Heart left ventricle (tissue), 13 donors: Measurements from ENCODE around the gene PSEN1.

Experiments
- CTCF ChIP-seq, 12 donors: fragments of 200-600 bp; sonication (generic) in 4 of 12; IDR thresholded peaks; one replicate each; pipeline versions ENCODE4 v1.5.0 to v1.8.0; 2018 to 2022; ENCODE audit warnings: antibody characterized with exemption in 12 of 12, mild to moderate bottlenecking in 5 of 12
- POLR2A ChIP-seq, 2 donors: fragments of 450-650 bp; IDR thresholded peaks; one replicate each; pipeline ENCODE4 v1.6.1; 2017; ENCODE audit warnings: antibody characterized with exemption in 2 of 2, mild to moderate bottlenecking in 2 of 2, moderate library complexity in 2 of 2
- donor health status: ischemic (EF 13 %, LVEDD 7.1; RV severe dilation, severe dysfunction).
- donor health status: DM: no; HTN: yes; CAD: no.
- donor health status: DM: no; HTN: no; CAD: no.
- donor health status: ischemic (EF 25% LVEDD 6.9; RV normal size, moderate dysfunction).
- donor health status: ischemic (EF 25% LVEDD 5.7; RV mildly dilated, moderate dysfunction).
- donor health status: ischemic (EF 35%, LVEDD 5.7; RV mildly dilated, moderate dysfunction).
- donor health status: nonischemic (EF 11% LVEDD 7.7; RV severe dilation, severe dysfunction).
- donor health status: DM: yes; HTN: yes; CAD: no.
- donor health status: PGD.
- donor health status: ischemic (EF 29% LVEDD 5.4; RV normal size, mild dysfunction).
- donor health status: nonischemic (EF 23%, LVEDD 6.1; RV moderate dilation, normal function).

DNA sequence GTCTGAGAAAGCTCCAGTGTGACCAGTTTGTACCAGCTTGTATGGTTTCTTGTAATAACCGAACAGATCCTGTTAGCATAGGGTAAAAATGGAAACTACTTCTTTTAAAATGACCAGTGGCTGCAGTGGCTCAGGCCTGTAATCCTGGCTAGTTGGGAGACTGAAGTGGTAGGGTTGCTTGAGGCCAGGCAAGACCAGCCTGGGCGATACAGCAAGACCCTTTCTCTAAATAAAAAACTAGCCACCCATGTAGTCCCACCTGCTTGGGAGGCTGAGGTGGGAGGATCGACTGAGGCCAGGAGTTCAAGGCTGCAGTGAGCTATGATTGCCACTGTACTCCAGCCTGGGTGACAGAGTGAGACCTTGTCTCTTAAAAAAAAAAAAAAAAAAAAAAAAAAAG, 7.3 kb downstream of the PSEN1 start:
- TF ChIP-seq CTCF (IDR thresholded peaks at IDR 0.05): no peak
- TF ChIP-seq POLR2A (IDR thresholded peaks at IDR 0.05): no peak
